ENCODE measurements around the gene EFR3B. TPM values are rescaled to one million over a fixed set of nuclear protein-coding genes. Genes with fewer than 3 reads are reported as not detected.

The EFR3B gene
- polyA plus RNA-seq, 1 of the 3 experiments (the other 2 are of a cell fraction) = 1.5 TPM

DNA sequence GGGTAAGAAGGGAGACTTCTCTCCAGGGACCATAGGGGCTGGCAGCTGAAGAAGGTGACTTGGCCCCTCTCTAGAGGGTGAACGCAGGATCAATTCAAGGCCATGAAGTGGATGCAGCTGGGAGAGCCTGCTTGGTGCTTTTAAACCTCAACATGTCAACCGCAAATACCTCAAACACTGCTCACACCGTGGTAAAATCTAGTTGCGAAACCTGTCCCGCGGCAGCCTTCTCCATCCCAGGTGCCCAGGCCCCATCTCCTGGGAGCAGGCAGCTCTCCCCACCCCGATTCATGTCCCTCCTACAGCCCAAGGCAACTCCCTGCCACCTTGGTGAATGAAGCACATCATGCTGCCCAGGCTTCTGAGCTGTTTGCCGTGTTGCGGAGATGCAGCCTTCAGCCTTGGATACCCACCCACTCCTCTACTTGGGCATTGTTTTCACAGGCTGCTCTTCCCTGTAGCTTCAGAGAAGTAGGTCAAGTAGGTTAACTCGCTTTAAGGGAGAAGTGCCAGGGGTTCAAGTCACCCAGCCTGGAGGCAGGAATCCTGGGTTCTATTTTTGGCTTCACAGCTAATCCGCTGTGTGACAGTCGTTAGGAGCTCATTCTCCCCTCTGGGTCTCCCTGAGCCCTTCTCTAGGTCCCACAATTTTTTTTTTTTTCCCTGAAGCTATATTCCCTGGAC lies 6.2 kb upstream of the EFR3B start:
- Histone ChIP-seq H3F3A (replicated peaks; ENCODE audit: insufficient read depth) (peaks cover 5% of the 10 kb centered on the region), H4K20me1 (ENCODE audit: insufficient read depth) (no peaks in the 10 kb centered on the region), H3K9me3 (no peaks in the 10 kb centered on the region), H3K36me3 (replicated peaks in 1 of 2; ENCODE audit: control insufficient read depth in 1 of 2, insufficient read depth in 2 of 2, low read length in 1 of 2) (no peaks in the 10 kb centered on the region), H3K9ac (no peak overlapping the region), H3K4me2 (no peak overlapping the region), H3K27ac (ENCODE audit: low read depth in 2 of 2, low read length in 1 of 2) (peak overlapping the region in 1 of 2 experiments; percentile 11; a peak in 1 of 4 replicates), H3K9me2 (no peaks in the 10 kb centered on the region), H3K79me2 (ENCODE audit: insufficient read depth) (no peaks in the 10 kb centered on the region), H2AFZ (ENCODE audit: low read depth) (no peak overlapping the region), H3K27me3 (ENCODE audit: insufficient read depth) (no peaks in the 10 kb centered on the region), H3K4me1 (ENCODE audit: control insufficient read depth in 1 of 2, insufficient read depth in 2 of 2, low read depth in 1 of 2, low read length in 1 of 2) (peaks cover 2 to 15% of the 10 kb centered on the region in 2 experiments; a peak in 2 of 4 replicates), H3K4me3 (ENCODE audit: low read depth in 2 of 2, low read length in 1 of 2) (no peak overlapping the region)
- 68% methylated on average over 7 of the region's 12 CpGs for WGBS (ENCODE audit: low lambda C conversion rate)
- POLR2A ChIA-PET = interaction anchor here (1.0 kb wide), 1 partner anchor 60 kb away, joined by 3 read pairs; no protein-coding TSS in a partner anchor
- CTCF ChIA-PET = interaction anchor here (0.7 to 1.4 kb wide), 6 partner anchors 10 to 193 kb away, joined by 3 to 9 read pairs (median 3); no protein-coding TSS in a partner anchor
- no peak for DNase-seq
- TF ChIP-seq TCF12 (IDR thresholded peaks at IDR 0.05) (no peak), RCOR1 (IDR thresholded peaks at IDR 0.05; ENCODE audit: low read length) (no peak), YY1 (IDR thresholded peaks at IDR 0.05; ENCODE audit: low read depth) (no peak), SIN3A (IDR thresholded peaks at IDR 0.05; ENCODE audit: borderline replicate concordance, low read depth, low read length) (no peak), EZH2phosphoT487 (IDR thresholded peaks at IDR 0.05; ENCODE audit: borderline replicate concordance, low read depth) (no peak), ELF1 (IDR thresholded peaks at IDR 0.05) (no peak), GATA2 (CRISPR knock-in tag; IDR thresholded peaks at IDR 0.05) (no peak), SMC3 (IDR thresholded peaks at IDR 0.05; ENCODE audit: low read depth, low read length) (no peak)
- TF ChIP-seq, protein P1, sequence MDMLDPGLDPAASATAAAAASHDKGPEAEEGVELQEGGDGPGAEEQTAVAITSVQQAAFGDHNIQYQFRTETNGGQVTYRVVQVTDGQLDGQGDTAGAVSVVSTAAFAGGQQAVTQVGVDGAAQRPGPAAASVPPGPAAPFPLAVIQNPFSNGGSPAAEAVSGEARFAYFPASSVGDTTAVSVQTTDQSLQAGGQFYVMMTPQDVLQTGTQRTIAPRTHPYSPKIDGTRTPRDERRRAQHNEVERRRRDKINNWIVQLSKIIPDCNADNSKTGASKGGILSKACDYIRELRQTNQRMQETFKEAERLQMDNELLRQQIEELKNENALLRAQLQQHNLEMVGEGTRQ (IDR thresholded peaks at IDR 0.05; ENCODE audit: borderline replicate concordance, low read depth, low read length) = no peak
- TF ChIP-seq, protein P2, sequence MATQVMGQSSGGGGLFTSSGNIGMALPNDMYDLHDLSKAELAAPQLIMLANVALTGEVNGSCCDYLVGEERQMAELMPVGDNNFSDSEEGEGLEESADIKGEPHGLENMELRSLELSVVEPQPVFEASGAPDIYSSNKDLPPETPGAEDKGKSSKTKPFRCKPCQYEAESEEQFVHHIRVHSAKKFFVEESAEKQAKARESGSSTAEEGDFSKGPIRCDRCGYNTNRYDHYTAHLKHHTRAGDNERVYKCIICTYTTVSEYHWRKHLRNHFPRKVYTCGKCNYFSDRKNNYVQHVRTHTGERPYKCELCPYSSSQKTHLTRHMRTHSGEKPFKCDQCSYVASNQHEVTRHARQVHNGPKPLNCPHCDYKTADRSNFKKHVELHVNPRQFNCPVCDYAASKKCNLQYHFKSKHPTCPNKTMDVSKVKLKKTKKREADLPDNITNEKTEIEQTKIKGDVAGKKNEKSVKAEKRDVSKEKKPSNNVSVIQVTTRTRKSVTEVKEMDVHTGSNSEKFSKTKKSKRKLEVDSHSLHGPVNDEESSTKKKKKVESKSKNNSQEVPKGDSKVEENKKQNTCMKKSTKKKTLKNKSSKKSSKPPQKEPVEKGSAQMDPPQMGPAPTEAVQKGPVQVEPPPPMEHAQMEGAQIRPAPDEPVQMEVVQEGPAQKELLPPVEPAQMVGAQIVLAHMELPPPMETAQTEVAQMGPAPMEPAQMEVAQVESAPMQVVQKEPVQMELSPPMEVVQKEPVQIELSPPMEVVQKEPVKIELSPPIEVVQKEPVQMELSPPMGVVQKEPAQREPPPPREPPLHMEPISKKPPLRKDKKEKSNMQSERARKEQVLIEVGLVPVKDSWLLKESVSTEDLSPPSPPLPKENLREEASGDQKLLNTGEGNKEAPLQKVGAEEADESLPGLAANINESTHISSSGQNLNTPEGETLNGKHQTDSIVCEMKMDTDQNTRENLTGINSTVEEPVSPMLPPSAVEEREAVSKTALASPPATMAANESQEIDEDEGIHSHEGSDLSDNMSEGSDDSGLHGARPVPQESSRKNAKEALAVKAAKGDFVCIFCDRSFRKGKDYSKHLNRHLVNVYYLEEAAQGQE (IDR thresholded peaks at IDR 0.05; ENCODE audit: low read depth, low read length) = no peak

DNA sequence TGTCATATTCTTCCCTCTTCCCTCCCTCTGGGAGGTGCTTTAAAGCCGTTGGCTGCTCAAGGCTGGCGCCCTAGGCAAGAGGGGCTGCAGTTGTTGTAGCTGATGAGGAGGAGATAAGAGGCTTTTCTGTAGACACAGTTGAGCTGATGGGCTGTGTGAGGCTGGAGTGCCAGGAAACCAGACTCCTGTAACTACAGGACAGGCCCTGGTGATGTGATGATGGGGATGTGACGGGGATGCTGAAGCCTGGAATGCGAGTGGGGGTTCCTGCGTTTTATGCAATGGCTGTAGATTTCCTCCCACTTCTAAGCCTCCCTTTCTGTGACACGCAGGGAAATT lies 5.7 kb upstream of the EFR3B start:
- H3K9ac ChIP-seq = no peak overlapping the region
- H3K79me2 ChIP-seq (ENCODE audit: insufficient read depth) = no peaks in the 10 kb centered on the region
- H3K4me3 ChIP-seq (ENCODE audit: low read depth in 2 of 2, low read length in 1 of 2) = no peak overlapping the region
- no peaks in the 10 kb centered on the region for H3F3A ChIP-seq (replicated peaks; ENCODE audit: insufficient read depth)
- peaks cover 0 to 16% of the 10 kb centered on the region in 2 experiments; a peak in 1 of 4 replicates for H3K4me1 ChIP-seq (ENCODE audit: control insufficient read depth in 1 of 2, insufficient read depth in 2 of 2, low read depth in 1 of 2, low read length in 1 of 2)
- no peaks in the 10 kb centered on the region for H4K20me1 ChIP-seq (ENCODE audit: insufficient read depth)
- no peaks in the 10 kb centered on the region for H3K9me3 ChIP-seq
- H3K9me2 ChIP-seq = no peaks in the 10 kb centered on the region
- TF ChIP-seq, protein P3, sequence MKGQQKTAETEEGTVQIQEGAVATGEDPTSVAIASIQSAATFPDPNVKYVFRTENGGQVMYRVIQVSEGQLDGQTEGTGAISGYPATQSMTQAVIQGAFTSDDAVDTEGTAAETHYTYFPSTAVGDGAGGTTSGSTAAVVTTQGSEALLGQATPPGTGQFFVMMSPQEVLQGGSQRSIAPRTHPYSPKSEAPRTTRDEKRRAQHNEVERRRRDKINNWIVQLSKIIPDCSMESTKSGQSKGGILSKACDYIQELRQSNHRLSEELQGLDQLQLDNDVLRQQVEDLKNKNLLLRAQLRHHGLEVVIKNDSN (IDR thresholded peaks at IDR 0.05; ENCODE audit: borderline replicate concordance, low read depth) = no peak
- TF ChIP-seq EP300 (IDR thresholded peaks at IDR 0.05; ENCODE audit: borderline replicate concordance in 1 of 2, low read depth in 1 of 2, low read length in 1 of 2) (no peak), POLR2AphosphoS5 (IDR thresholded peaks at IDR 0.05; ENCODE audit: low read depth, low read length) (no peak), FOXJ3 (CRISPR knock-in tag; IDR thresholded peaks at IDR 0.05) (peak; percentile 66; the same call in 1 of the 2 replicates), GATA2 (CRISPR knock-in tag; IDR thresholded peaks at IDR 0.05) (peak; percentile 78)
- H3K27me3 ChIP-seq (ENCODE audit: insufficient read depth) = no peaks in the 10 kb centered on the region
- ChIA-PET POLR2A (interaction anchor here (1.0 kb wide), 1 partner anchor 61 kb away, joined by 3 read pairs; no protein-coding TSS in a partner anchor), CTCF (interaction anchor here (0.7 to 1.1 kb wide), 4 partner anchors 10 to 192 kb away, joined by 3 to 9 read pairs (median 3); no protein-coding TSS in a partner anchor)
- no peak overlapping the region for H2AFZ ChIP-seq (ENCODE audit: low read depth)
- no peak overlapping the region for H3K4me2 ChIP-seq
- H3K36me3 ChIP-seq (replicated peaks in 1 of 2; ENCODE audit: control insufficient read depth in 1 of 2, insufficient read depth in 2 of 2, low read length in 1 of 2) = no peaks in the 10 kb centered on the region
- H3K27ac ChIP-seq (ENCODE audit: low read depth in 2 of 2, low read length in 1 of 2) = peak overlapping the region in 1 of 2 experiments; percentile 11; a peak in 1 of 4 replicates
- 60% methylated on average over 6 of the region's 6 CpGs for WGBS (ENCODE audit: low lambda C conversion rate)
- peak; percentile 59 for DNase-seq

All from SK-N-SH (cell line).